Transverse colon (tissue), 4 donors: ENCODE measurements around the gene CHRND. TPM values are rescaled to one million over a fixed set of nuclear protein-coding genes. Genes with fewer than 3 reads are reported as not detected.

ENCODE experiments used
- DNase-seq: peaks from one replicate; pipeline ENCODE4 v3.0.0-alpha.2; 2019
- H3K27ac ChIP-seq, 4 donors: fragments of 200-600 bp; sonication (generic); 2 replicates each; pipeline ENCODE4 v1.5.1; 2016 to 2018; ENCODE audit warnings: inconsistent platforms in 4 of 4
- H3K27me3 ChIP-seq: fragments of 200-600 bp; sonication (generic); 2 replicates; pipeline ENCODE4 v1.5.1; 2017; ENCODE audit warnings: inconsistent platforms
- H3K36me3 ChIP-seq, 4 donors: fragments of 200-600 bp; sonication (generic); 2 replicates each; pipeline ENCODE4 v1.5.1; 2017 to 2019; ENCODE audit warnings: inconsistent platforms in 4 of 4
- H3K4me1 ChIP-seq, 4 donors: fragments of 200-600 bp; sonication (generic); 2 replicates each; pipeline ENCODE4 v1.5.1; 2017 to 2020; ENCODE audit warnings: inconsistent platforms in 4 of 4
- H3K4me3 ChIP-seq, 4 donors: fragments of 200-600 bp; sonication (generic); 1 replicate in 1 of 4; 2 replicates in 3 of 4; pipeline versions ENCODE4 v1.5.1 to v1.6.1; 2017 to 2019; ENCODE audit warnings: inconsistent platforms in 4 of 4
- H3K9me3 ChIP-seq, 2 donors: fragments of 200-600 bp; sonication (generic); 2 replicates each; pipeline ENCODE4 v1.5.1; 2017 to 2019; ENCODE audit warnings: inconsistent platforms in 2 of 2
- EP300 ChIP-seq: sonication (generic); formaldehyde crosslinking; IDR thresholded peaks from one replicate; pipeline ENCODE4 v1.6.1; 2017; ENCODE audit warnings: antibody characterized with exemption, low read depth
- POLR2A ChIP-seq: fragments of 450-650 bp; IDR thresholded peaks from one replicate; pipeline ENCODE4 v1.6.1; 2016; ENCODE audit warnings: antibody characterized with exemption, mild to moderate bottlenecking, moderate library complexity
- POLR2AphosphoS5 ChIP-seq, 3 donors: sonication (generic); formaldehyde crosslinking; IDR thresholded peaks; one replicate each; pipeline ENCODE4 v1.6.1; 2016; ENCODE audit warnings: antibody characterized with exemption in 3 of 3
- WGBS, 2 donors: methylation state at CpG; one replicate each; pipeline ENCODE4 v1.1.5; 2018; ENCODE audit warnings: low coverage in 1 of 2; 5-methylcytosine and 5-hydroxymethylcytosine counted together
- in situ Hi-C, 4 donors: fragments of 200-750 bp; cut with MboI; loops; one replicate each; pipeline versions ENCODE4 v1.15.0 to v1.15.1; 2017; ENCODE audit warnings: low sequenced_read_pairs in 3 of 4, low pct_ligation_motif_present in 1 of 4, low pct_unique_long_range_greater_than_20kb in 1 of 4
- intact Hi-C: fragments of 100-400 bp; cut with DNase I; formaldehyde crosslinking; loops from one replicate; pipeline ENCODE4 v1.15.1; 2023; ENCODE audit warnings: low total_unique reads
- total RNA-seq, 4 donors: library from RNA; depleted of rRNA; stranded (reverse); fragments of >200 nt; gene quantifications; one replicate each; pipeline ENCODE4 v1.1.0, GENCODE V29; 2016
- TF ChIP-seq, protein P1 (sequence below), 5 experiments: fragments of 200-600 bp in 3 of 5; fragments of 450-650 bp in 2 of 5; sonication (generic) in 3 of 5; IDR thresholded peaks; 1 replicate in 2 of 5; 2 replicates in 3 of 5; pipeline ENCODE4 v1.5.1; 2016 to 2017; ENCODE audit warnings: antibody characterized with exemption in 5 of 5, inconsistent platforms in 3 of 5, mild to moderate bottlenecking in 2 of 5, moderate library complexity in 1 of 5

The CHRND gene
- total RNA-seq, 4 donors from 2014 or later = not detected

DNA sequence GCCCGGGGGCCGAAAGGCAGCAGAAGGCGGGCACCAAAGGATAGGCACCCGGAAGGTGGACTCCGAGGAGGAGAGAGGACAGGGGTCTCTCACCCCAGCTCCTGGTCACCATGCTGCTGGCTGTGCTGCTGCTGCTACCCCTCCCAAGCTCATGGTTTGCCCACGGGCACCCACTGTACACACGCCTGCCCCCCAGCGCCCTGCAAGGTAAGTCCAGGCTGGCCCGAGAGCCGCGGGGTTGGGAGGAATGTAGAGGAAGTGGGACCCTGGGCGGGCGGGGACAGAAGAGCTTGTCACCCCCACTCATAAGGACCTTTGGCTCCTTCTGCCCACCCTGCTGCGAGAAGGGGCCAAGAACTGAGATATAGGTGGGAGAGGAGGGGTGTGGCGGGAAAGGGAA is 5.5 kb upstream of the CHRND start:
- in situ Hi-C loops (no loop called here), intact Hi-C loops (loop anchor here (5.0 kb wide), 1 partner anchor 78 kb away; no protein-coding TSS in a partner anchor)
- Histone ChIP-seq H3K4me1 (peaks cover 0 to 25% (median 24%) of the 10 kb centered on the region in 4 donors), H3K36me3 (no peaks in the 10 kb centered on the region), H3K27me3 (peaks cover 66% of the 10 kb centered on the region), H3K4me3 (no peak overlapping the region), H3K9me3 (no peaks in the 10 kb centered on the region), H3K27ac (no peak overlapping the region)
- no peak for DNase-seq
- TF ChIP-seq POLR2AphosphoS5 (IDR thresholded peaks at IDR 0.05) (no peak), POLR2A (no peak), EP300 (no peak)
- TF ChIP-seq, protein P1, sequence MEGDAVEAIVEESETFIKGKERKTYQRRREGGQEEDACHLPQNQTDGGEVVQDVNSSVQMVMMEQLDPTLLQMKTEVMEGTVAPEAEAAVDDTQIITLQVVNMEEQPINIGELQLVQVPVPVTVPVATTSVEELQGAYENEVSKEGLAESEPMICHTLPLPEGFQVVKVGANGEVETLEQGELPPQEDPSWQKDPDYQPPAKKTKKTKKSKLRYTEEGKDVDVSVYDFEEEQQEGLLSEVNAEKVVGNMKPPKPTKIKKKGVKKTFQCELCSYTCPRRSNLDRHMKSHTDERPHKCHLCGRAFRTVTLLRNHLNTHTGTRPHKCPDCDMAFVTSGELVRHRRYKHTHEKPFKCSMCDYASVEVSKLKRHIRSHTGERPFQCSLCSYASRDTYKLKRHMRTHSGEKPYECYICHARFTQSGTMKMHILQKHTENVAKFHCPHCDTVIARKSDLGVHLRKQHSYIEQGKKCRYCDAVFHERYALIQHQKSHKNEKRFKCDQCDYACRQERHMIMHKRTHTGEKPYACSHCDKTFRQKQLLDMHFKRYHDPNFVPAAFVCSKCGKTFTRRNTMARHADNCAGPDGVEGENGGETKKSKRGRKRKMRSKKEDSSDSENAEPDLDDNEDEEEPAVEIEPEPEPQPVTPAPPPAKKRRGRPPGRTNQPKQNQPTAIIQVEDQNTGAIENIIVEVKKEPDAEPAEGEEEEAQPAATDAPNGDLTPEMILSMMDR (IDR thresholded peaks at IDR 0.05) = no peak
- WGBS, 2 donors = 76% methylated on average over 15 of the region's 15 CpGs; no CpG with 5 or more reads in 1 of the 2 donors

DNA sequence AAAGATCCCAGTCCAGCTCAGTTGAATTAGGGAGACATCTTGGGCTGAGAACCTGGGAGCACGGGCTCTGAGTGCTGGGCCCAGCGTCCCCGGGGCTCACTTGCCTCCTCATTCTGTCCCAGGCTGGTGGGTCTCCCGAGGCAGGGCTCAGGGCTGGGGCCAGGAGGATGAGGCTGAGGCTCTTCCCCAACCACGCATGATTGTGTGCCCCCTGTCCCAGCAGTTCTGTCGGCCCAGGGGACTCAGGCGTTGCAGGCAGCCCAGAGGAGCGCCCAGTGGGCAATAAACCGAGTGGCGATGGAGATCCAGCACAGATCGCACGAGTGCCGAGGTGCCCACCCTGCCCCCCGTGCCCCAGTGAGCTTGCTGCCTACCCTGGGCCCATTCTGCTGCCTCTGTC is 4.9 kb upstream of the CHRND start:
- Histone ChIP-seq H3K4me1 (peaks cover 0 to 25% (median 25%) of the 10 kb centered on the region in 4 donors), H3K27me3 (peaks cover 71% of the 10 kb centered on the region), H3K27ac (no peak overlapping the region), H3K36me3 (no peaks in the 10 kb centered on the region), H3K4me3 (no peak overlapping the region), H3K9me3 (no peaks in the 10 kb centered on the region)
- DNase-seq = no peak
- no peak for TF ChIP-seq POLR2A
- TF ChIP-seq, protein P1 (IDR thresholded peaks at IDR 0.05) = no peak
- TF ChIP-seq EP300 = no peak
- no peak for TF ChIP-seq POLR2AphosphoS5 (IDR thresholded peaks at IDR 0.05)
- 80% methylated on average over 14 of the region's 14 CpGs; no CpG with 5 or more reads in 1 of the 2 donors for WGBS, 2 donors
- intact Hi-C loops (loop anchor here (5.0 kb wide), 1 partner anchor 79 kb away; no protein-coding TSS in a partner anchor), in situ Hi-C loops (no loop called here)

DNA sequence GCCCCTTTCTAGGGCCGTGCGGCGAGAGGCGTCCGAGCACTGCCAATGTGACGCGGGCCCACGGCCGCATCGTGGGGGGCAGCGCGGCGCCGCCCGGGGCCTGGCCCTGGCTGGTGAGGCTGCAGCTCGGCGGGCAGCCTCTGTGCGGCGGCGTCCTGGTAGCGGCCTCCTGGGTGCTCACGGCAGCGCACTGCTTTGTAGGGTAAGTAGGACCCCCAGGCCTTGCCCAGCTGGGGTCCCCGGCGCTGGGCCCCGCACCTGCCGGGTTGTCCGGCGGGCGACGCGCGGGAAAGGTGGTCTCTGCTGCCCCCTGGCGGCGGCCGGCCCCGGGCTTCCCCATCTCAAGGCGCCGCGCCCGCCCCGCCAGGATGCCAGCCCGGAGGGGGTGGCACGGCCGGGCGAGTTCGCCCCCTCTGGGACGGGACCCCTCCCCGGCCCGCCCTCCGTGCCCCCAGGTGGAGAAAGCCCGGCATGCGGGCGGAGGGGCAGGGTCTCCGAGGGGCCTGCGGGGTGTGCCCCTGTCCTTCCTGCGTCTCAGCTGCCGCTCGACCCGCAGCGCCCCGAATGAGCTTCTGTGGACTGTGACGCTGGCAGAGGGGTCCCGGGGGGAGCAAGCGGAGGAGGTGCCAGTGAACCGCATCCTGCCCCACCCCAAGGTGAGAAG is 3.9 kb upstream of the CHRND start:
- peak overlapping the region in 2 of 4 donors; percentile 4 to 28 for H3K4me3 ChIP-seq
- WGBS, 2 donors = 11% methylated on average over 49 of the region's 66 CpGs; no CpG with 5 or more reads in 1 of the 2 donors
- intact Hi-C loops (loop anchor here (5.0 kb wide), 1 partner anchor 80 kb away; no protein-coding TSS in a partner anchor), in situ Hi-C loops (no loop called here)
- no peak overlapping the region for H3K27ac ChIP-seq
- no peaks in the 10 kb centered on the region for H3K9me3 ChIP-seq
- H3K4me1 ChIP-seq = peaks cover 0 to 25% (median 25%) of the 10 kb centered on the region in 4 donors
- no peaks in the 10 kb centered on the region for H3K36me3 ChIP-seq
- TF ChIP-seq, protein P1 (IDR thresholded peaks at IDR 0.05) = peak in 4 of 5 experiments; percentile 78 to 96 (median 88)
- no peak for TF ChIP-seq EP300
- no peak for TF ChIP-seq POLR2AphosphoS5 (IDR thresholded peaks at IDR 0.05)
- no peak for TF ChIP-seq POLR2A
- peak; percentile 57 for DNase-seq
- H3K27me3 ChIP-seq = peaks cover 78% of the 10 kb centered on the region

DNA sequence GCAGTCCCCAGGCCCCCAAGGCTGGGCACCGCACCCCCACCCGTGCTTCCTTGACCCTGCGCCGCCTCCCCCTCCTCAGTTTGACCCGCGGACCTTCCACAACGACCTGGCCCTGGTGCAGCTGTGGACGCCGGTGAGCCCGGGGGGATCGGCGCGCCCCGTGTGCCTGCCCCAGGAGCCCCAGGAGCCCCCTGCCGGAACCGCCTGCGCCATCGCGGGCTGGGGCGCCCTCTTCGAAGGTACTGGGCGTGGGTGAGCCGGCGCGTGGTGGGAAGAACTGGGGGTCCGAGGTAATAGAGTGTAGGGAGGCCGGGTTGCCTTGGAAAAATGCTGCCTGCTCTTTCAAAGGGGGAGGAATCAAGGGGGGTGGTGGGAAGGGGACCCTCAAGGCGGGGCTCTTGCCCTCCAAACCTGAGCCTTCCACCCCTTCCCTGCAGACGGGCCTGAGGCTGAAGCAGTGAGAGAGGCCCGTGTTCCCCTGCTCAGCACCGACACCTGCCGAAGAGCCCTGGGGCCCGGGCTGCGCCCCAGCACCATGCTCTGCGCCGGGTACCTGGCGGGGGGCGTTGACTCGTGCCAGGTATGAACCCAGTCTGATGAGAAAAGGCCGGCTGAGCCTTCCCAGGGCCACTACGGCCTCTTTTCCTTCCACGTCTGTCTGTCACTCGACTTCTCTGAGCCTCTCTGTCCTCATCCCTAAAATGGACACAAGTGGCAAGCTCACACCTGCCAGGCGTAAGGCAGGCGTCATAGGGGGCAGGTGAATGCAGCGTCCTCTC is 3.1 kb upstream of the CHRND start:
- in situ Hi-C loops (no loop called here), intact Hi-C loops (loop anchor here (5.0 kb wide), 1 partner anchor 81 kb away; no protein-coding TSS in a partner anchor)
- WGBS, 2 donors = 16% methylated on average over 26 of the region's 46 CpGs; no CpG with 5 or more reads in 1 of the 2 donors
- Histone ChIP-seq H3K36me3 (no peaks in the 10 kb centered on the region), H3K27ac (no peak overlapping the region), H3K27me3 (peaks cover 78% of the 10 kb centered on the region), H3K9me3 (no peaks in the 10 kb centered on the region), H3K4me3 (peak overlapping the region in 1 of 4 donors; percentile 4), H3K4me1 (peaks cover 0 to 25% (median 25%) of the 10 kb centered on the region in 4 donors)
- DNase-seq = no peak
- TF ChIP-seq POLR2AphosphoS5 (IDR thresholded peaks at IDR 0.05) = no peak
- no peak for TF ChIP-seq POLR2A
- TF ChIP-seq, protein P1 (IDR thresholded peaks at IDR 0.05) = no peak
- TF ChIP-seq EP300 = no peak
